ENCODE measurements around the gene SLC22A6.

The SLC22A6 gene

DNA sequence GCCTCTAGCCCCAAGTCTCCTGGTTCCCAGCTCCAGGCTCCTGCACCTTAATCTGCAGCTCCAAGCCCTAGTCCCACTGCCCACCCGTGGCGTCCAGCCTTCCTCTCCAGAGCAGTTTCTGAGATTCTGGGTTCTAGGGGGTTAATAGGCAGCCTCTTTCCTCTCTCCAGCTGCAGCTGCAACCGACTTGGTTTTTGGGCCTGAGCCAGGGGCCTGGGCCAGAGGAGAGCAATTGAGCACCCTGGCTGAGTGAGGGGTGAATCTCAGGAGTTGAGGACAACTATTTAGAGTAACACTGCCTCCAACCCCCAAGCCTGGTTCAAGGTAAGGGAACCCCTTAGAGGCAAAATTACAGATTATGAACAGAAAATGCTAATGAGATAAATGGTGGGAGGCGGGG is 54.6 kb downstream of the SLC22A6 start:
- no peak for DNase-seq

GRCh38 chr11:62928011-62928410 is 56.8 kb downstream of the SLC22A6 start:
- no peak for DNase-seq

GRCh38 chr11:62926680-62927455 is 57.9 kb downstream of the SLC22A6 start:
- DNase-seq: no peak
